ENCODE results near the gene SMIM44.

- TF ChIP-seq CTCF (IDR thresholded peaks at IDR 0.05) (no peak), EP300 (IDR thresholded peaks at IDR 0.05) (no peak)
Measured at GRCh38 chr19:3478409-3479176, 4.6 kb downstream of the SMIM44 start.
